Thyroid gland (tissue), 4 donors: ENCODE measurements around the gene NR0B1.

Experiments used
- CTCF ChIP-seq, 6 experiments: fragments of 200-600 bp in 3 of 6; fragments of 450-650 bp in 3 of 6; sonication (generic) in 3 of 6; IDR thresholded peaks; one replicate each; pipeline ENCODE4 v1.5.1; 2016 to 2019; ENCODE audit warnings: antibody characterized with exemption in 6 of 6, mild to moderate bottlenecking in 2 of 6, inconsistent platforms in 1 of 6, moderate library complexity in 1 of 6
- POLR2A ChIP-seq, 2 donors: fragments of 450-650 bp; IDR thresholded peaks; one replicate each; pipeline ENCODE4 v1.6.1; 2017; ENCODE audit warnings: antibody characterized with exemption in 2 of 2, mild to moderate bottlenecking in 2 of 2, moderate library complexity in 1 of 2

- TF ChIP-seq CTCF (IDR thresholded peaks at IDR 0.05) (no peak), POLR2A (IDR thresholded peaks at IDR 0.05) (no peak)
Observed at GRCh38 chrX:30280428-30280827, 28.8 kb downstream of the NR0B1 start.
